GM18505 (cell line): ENCODE measurements around the gene TPD52L2.

ENCODE experiments used
- ATAC-seq: cut with Tn5 transposase; IDR thresholded peaks from one replicate; pipeline ENCODE4 v1.9.1; 2021; ENCODE audit not compliant: unreplicated experiment
- POLR2A ChIP-seq: IDR thresholded peaks from 4 replicates; pipeline ENCODE4 v1.6.1; 2011; ENCODE audit warnings: borderline replicate concordance; ENCODE audit not compliant: insufficient read depth, insufficient read length; ENCODE audit errors: extremely low read depth

Gene TPD52L2

GRCh38 chr20:63883201-63883593, 18.1 kb downstream of the TPD52L2 start:
- no peak for TF ChIP-seq POLR2A
- ATAC-seq: no peak

DNA sequence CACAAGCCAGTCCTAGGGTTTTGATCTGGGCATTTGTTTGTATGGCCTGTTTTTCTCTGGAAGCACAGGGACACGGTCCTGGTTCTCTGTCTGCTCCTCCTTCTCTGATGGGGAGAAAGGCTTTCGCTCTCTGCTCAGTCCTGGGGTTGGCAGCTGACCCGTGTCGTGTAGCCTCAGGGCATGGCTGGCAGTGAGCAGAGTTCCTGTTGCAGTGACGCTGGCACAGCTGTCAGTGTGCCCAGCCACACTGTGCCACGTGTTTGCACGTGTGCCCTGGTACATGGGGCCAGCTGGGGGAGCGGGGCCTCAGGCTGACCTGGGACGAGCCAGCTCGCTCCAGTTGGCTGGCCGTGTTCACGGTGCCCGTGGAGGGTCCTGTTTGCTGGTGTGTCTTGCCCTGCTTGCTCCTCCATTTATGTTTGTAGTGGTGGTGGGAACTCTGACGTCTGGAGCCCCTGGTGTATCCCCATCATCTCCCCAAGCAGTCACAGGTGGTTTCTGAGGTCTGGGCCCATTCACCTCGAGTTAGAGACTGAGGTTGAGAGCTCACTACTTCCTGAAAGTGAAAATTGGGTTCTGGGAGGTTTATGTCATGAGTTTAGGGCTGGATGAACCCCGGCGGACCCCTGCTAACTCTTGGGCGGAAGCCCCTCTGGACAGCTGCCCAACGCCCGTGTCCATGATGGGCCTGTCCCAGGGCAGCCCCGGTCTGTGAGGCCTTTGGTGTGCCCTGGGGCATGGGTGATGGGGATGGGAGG, 19.6 kb downstream of the TPD52L2 start:
- no peak for TF ChIP-seq POLR2A
- no peak for ATAC-seq

- no peak for TF ChIP-seq POLR2A
- ATAC-seq: no peak
These were observed 20.4 kb downstream of the TPD52L2 start for GRCh38 chr20:63885264-63886053.

GRCh38 chr20:63886054-63886419, 21.0 kb downstream of the TPD52L2 start:
- TF ChIP-seq POLR2A: no peak
- no peak for ATAC-seq

DNA sequence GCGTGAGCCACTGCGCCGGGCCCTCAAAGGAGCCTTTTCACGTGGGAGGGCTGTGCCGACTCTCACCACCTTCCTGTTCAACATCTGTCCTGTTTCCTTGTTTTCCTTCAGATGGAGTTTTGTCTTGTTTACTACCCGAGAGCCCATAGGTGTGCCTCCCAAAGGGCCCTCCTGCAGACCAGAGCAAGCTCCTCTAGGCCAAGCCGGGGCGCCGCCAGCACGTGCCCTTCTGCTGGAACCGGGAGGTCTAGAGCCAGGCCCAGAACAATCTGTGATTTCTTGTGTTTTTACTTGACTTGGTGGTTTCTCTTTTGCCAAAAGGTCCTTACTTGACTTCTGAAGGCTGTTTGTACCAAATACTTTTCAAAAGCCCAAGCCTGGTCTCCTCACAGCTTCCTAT, 21.9 kb downstream of the TPD52L2 start:
- no peak for ATAC-seq
- TF ChIP-seq POLR2A: no peak

DNA sequence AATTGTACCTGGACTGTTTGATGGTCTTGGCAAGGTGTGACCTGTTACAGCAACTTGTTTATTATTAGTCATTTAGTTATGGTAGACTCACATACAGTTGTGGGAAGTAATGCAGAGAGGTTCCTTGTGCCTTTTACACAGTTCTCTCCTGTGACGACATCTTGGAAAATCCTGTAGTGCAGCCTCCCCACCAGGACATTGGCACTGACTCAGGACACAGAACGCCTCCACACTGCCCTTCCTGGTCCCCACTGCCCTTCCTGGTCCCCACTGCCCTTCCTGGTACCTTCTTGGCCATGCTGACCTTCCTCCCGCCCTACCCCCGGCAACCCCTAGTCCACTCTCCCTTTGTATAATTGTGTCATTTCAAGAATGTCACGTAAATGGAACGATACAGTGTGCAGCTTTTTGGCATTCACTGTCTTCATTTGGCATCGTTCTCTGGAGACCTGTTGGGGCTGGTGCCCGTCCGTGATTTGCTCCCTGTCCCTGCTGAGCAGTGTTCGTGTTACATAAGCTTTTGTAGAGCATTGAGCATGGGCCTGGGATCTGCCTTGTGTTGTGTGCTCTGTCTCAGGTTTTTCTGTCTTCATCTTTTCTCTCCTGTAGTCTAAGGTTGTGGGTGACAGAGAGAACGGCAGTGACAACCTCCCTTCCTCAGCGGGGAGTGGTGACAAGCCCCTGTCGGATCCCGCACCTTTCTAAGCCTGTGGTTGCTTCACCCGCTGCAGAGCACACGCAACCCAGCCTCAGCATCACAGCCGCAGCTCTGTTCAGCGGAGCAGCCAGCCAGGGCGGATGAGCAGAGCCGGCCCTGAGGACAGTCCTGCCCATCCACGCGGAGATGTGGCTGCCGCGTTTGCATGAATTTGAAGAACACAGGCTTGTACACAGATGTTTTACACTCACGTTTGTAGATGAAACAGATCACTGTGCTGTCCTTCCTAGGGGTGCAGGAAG, 24.5 kb downstream of the TPD52L2 start:
- TF ChIP-seq POLR2A: no peak
- no peak for ATAC-seq

GRCh38 chr20:63890201-63890576, 25.1 kb downstream of the TPD52L2 start:
- no peak for TF ChIP-seq POLR2A
- no peak for ATAC-seq

- no peak for TF ChIP-seq POLR2A
- no peak for ATAC-seq
These were observed 25.5 kb downstream of the TPD52L2 start for GRCh38 chr20:63890616-63891015.

DNA sequence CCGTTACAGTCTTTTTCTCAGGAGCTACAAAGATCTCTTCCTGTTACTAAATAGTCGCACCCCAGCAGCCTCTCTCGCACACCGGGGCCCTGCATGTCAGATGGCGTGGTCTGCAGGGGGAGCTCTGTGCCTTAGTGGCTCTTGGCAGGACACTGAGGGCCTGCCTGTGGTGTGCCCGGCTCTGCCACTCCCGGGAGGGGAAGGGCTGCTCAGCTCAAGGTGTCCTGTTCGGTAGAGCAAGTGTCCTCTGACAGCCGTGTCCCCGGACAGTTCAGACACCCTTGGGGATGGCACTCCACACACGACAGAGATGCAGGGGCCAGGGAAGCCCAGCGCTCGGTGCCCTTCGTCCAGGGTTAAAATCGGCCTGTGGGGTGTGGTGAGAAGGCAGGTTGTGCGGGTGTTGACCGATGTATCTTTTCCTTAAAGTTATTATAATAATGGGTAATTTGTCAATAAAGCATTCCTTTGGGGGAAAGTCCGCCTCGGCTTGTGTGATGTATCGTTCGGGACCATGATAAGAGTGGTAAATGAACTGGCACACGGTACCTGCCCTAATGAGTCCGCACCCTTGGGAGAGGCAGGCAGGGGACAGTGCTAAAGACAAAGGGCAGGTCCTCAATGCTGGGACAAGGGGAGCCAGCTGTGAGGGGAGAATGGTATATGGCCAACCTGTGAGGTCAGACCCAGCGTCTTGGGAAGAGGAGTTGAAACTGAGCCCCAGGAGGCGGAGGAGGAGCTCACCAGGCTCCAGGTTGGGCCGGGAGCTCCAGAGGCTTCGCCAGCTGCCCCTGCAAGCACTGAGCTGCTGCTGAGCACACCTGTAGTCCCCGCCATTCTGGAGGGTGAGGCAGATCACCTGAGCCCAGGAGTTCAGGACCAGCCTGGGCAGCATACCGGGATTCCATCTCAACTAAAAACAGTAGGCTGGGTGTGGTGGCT, 26.3 kb downstream of the TPD52L2 start:
- TF ChIP-seq POLR2A: no peak
- no peak for ATAC-seq

DNA sequence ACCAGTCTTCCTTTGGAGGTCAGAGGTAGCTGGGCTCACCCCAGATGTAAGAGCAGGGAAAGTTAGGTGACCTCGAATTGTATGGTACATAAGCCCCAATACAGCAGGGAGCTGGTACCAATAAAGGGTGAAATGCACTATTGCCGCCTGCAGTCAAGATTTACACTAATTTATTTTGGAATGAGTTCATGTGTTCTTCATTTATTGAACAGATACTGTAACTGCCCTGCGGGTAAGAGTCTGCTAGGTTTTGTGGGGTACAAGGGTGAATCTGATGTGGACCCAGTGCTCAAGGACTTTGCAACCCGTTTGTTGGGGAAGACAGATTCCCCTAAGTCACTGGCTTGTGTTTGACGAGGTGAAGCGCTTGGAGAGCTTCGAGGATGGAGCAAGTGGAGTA, 27.3 kb downstream of the TPD52L2 start:
- ATAC-seq: no peak
- no peak for TF ChIP-seq POLR2A

- no peak for ATAC-seq
- no peak for TF ChIP-seq POLR2A
These were observed 28.9 kb downstream of the TPD52L2 start for GRCh38 chr20:63893999-63894357.
